ENCODE measurements around the gene AK8.

The AK8 gene

DNA sequence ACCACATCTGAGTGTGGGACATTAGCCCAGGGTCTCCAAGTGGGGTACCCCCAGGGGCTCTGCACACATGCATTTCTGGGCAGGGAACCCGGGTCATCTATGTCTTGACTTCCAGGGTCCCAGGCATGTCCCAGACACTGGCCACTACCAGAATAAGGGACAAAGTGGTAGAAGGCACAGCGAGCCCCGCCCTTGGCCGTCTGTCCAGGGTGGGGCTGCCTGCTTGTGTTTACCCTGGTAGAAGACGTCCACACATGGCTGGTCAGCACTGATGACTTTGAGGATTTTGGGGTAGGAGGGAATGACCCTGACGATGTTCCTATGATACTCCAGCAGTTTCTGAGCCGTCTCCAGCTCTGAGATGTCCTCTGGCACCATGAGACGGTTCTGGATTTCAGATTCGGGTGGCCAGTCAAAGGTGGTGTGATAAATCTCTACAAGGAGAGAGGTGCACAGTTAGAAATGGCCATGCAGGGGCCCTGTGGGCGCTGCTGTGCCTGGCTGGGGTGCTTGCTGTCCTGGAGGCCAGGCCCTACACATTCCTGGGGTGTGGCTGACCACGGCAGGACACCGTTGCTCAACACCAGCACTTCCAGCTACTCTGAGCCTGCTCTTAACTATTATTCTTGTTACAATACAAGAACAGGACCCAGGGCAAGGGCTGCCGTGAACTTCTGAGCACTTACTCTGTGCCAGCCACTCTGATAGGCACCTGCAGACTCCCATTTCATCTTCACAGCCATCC, 51.3 kb downstream of the AK8 start:
- DNase-seq (ENCODE audit: low read depth in 2 of 3, low spot score in 2 of 3): no peak

DNA sequence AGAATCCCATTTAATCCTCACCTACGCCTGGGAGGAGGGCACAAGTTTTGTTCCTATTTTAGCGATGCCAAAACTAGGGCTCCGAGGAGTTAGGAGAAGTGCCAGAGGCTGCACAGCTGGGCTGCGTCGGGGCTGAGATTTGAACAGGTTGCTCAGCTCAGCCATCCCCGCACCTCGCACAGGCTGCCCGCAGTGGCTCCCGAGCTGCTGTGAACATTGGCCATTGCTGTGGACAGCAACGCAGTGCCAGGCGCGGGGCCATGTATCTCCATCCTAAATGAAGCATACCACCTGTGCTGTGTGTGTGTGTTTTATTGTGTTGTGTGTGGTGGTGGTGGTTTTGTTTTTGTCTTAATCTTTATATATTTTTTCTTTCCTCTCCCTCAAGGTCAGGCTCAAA, 52.0 kb downstream of the AK8 start:
- no peak for DNase-seq (ENCODE audit: low read depth in 2 of 3, low spot score in 2 of 3)

DNA sequence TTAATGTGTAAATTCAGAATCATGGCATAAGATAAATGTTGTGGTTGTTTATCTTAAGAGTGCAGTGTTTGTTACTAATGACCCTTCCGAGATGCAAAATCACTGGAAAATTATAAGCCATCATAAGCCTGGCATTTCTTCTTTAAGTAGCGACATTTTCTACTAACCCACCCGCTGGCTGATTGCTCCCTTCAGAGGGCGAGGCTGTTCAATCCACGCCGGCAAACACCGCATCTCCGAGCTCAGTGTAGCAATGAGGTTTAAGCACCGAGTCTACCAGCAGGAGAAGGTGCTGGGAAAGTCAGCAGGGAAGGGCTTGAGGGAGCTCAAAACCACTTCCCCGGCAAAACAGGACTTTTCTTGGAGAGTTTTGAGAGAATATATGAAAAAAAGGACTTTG, 52.7 kb downstream of the AK8 start:
- no peak for DNase-seq (ENCODE audit: low read depth in 2 of 3, low spot score in 2 of 3)

DNA sequence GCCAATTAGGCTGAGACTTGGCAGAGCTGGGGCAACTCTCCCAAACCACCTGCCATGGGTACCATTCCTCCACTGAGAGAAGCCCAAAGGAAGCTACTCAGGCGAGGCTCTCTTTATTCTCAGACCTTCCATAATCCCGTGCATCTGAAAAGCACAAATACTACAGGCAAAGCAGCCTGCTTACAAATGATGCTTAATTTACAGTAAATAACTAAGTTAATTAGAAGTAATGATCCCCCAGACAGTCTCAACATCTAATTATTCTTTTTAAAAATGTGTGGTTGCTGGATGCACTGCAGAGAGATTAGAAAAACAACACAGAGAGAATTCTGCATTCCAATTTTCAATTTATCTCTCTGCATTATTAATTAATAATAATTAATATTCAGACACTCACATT, 53.1 kb downstream of the AK8 start:
- no peak for DNase-seq (ENCODE audit: low read depth in 2 of 3, low spot score in 2 of 3)

DNA sequence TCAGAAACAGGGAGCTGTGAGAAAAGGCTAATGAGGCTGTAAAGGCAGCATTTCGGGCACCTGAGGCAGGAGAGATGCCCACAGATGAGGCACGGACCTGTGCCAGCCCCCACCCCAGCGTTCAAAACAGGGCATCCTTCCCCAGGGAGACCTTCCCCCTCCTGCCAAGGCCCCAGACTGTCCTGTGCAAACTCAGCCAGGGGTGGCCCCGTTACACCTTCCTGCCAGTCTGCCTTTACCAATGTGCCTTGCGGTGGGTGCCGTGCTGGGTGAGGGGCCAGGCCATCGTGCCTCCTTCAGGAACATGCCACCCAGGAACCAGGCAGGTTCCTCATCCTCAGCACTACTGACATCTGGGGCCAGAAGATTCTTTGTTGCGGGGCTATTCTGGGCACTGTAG, 53.9 kb downstream of the AK8 start:
- no peak for DNase-seq (ENCODE audit: low read depth in 2 of 3, low spot score in 2 of 3)

DNA sequence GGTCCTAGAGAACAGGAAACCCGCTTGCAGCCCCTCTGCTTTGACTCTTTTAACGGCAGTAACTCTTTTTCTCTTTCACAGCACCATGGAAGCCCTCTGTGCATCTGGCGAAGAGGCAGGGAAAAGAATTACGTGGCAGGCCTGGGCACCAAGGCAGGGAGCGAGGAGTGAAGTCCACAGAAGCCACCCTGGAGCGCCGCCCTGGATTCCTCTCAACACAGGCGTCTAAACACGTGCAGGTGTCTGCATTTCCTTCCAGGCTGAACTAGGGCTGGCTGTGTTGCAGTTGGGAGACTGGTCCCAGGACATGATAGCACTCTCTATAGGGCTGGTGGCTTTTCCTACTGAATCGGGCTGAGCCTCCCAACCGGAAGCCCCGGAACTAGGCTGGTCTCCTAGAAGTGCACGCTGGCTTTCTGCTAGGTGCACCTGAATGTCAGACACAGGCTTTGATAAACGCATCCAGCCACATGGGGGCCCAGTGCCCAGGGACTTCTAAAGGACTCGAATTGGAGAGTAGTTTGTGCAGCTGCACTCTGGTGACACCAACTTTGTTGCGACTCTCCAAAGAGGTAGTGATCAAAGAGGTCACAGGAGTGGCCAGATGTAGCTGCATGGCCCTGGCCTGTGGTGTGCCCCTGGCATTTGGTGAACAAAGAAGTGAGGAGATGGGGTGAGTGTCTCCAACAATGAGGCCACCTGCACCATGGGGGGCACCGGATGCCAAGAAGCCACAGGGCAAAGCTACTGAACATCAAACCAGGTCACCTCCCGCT, 54.5 kb downstream of the AK8 start:
- no peak for DNase-seq (ENCODE audit: low read depth in 2 of 3, low spot score in 2 of 3)

DNA sequence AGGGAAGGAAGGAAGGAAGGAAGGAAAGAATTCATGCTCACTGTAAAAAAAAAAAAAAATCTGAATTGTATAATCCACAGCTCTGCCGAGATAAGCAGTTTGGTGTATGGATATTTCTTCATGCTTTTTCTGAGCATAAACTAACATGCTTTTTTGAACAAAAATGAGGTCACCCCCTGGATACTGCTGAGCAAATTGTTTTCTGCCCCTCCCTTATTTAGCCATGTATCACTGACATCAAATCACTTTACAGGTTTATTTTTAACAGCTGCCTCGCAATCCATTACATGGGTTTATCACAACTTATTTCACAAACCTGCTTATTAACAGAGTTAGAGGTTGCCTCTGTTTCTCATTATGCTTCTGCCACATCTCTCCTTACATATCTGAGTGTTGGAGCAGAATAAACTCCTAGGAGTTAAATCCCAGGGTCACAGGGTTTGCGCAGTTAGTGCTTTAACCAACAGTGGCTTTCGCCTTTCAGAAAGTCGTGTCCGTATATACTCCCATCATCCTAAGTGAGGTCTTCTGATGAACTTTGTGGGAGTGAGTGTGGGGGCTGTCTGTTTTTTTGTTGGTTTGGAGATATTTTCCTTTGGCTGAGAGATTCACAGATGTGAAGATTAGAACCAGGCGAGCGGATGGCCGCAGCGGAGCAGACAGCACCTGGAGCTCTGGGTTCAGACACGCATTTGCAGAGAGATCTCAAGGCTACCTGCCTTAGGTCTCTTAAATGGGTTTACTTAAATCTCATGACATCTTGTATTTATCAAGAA, 57.7 kb downstream of the AK8 start:
- no peak for DNase-seq (ENCODE audit: low read depth in 2 of 3, low spot score in 2 of 3)

DNA sequence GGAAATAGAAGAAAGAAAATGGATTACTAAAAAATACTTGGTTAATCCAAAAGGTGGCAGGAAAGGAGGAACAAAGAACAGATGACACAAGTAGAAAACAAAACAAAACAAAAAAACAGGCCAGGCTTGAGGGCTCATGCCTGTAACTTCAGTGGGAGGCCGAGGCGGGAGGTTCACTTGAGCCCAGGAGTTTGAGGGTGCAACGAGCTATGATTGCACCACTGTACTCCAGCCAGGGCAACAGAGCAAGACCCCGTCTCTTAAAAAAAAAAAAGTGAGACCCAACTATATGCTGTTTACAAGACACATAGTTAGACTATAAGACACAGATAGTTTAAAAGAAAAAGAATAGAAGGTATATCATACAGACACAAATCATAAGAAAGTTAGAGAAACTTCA, 59.5 kb downstream of the AK8 start:
- DNase-seq (ENCODE audit: low read depth in 2 of 3, low spot score in 2 of 3): no peak

DNA sequence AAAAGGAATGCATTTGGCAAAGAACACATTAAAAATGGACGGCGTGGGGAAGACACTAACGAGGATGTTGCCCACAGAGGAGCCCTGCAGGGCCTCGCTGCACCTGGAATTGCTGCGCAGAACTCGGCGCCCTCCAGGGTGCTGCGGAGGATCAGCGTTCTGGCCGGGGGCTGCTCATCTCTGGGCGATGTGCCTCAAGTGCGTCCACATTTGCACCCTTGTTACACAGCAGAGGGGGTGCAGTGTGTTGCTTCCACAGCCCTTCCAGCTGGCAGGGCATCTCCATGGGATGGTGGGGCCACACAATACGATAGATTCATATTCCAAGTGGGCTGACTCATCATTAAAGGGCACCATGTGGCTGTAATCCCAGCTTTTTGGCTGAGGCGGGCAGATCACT, 63.1 kb downstream of the AK8 start:
- no peak for DNase-seq (ENCODE audit: low read depth in 2 of 3, low spot score in 2 of 3)

DNA sequence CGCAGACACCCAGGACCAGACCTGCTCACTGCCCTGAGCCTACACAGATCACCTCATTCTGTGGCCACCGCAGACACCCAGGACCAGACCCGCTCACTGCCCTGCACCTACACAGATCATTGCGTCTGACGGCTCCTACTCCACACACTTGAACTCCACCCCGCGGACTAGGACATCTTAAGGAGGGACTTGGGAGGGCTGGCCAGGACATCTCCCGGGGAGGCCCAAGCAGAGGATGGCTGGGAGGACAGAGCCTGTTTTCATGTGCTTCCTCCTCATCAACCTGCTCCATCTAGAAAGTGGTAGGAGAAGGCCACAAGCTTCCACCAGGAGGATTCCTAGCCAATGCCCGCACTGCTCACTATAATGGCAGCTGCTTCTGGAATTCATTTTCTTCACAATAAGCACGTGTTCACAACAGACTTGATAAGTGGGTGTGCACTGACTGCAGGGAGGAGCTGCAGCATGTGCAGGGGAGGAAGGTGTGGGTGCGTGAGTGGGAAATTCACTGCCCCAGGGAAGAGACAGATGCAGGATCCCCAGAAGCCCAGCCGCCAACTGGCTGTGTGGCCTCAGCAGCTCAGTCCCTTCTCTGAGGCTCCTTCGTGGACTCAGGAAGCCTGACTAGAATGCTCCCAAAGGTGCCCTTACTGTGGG, 64.8 kb downstream of the AK8 start:
- DNase-seq (ENCODE audit: low read depth in 2 of 3, low spot score in 2 of 3): no peak

DNA sequence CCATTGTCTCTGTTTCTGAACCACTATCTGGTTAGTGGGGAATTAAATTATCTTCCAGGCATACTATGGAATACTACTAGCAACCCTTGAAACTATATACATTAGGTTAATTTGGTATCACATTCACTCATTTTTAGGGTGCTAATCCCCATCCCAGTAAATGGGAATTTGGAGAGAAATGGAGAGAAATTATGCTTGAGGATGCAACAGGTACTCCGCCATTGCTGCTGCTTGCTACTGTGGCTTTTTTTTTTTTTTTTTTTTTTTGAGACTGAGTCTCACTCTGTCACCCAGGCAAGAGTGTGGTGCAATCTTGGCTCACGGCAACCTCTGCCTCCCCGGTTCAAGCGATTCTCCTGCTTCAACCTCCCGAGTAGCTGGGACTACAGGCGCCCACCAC, 66.1 kb downstream of the AK8 start:
- no peak for DNase-seq (ENCODE audit: low read depth in 2 of 3, low spot score in 2 of 3)

DNA sequence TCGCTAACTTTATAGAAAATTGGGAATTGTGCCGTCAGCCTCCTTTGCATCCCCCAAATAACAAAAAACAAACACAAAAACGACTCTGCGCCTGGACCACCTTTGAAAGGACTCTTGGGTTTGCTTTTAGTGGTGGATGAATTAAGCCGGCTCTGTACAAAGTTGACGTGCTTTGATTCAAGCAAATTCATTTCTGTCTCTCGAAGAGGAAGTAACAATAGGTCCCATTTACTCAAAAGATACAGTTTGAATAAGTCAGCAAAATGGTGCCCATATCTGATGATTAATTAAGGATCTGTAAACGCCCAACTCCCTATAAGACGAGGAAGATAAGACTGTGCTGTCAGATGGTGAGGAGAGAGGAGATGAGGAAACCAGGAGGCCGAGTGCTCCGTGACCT, 67.8 kb downstream of the AK8 start:
- no peak for DNase-seq (ENCODE audit: low read depth in 2 of 3, low spot score in 2 of 3)

DNA sequence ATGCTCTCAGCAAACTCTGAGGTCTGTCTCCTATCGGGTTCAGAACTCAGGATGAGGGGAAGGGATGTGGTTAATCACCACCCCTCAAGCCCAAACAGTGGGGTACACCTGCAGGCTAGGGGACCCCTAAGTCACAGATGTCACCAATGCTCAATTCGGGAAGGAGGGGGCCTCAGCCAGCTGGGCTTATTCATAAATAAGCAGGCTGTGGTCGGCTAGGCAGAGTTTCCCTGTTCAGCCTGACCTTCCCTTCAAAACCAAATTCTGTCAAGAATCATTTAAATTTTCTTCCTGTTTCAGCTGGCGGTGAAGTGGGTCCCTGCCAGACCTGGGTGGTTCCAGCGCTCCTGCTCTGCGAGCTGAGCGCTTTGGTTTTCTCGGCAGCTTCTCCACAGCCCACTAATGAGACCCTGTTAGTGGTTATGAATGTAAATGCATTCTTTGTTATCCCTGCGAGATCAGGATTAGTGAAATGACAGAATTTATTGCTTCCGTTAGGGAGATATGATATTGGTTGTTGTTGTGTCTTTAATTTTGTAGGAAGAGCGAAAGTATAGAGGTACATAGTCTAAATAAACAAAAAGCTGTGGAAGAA, 68.3 kb downstream of the AK8 start:
- DNase-seq (ENCODE audit: low read depth in 2 of 3, low spot score in 2 of 3): no peak

DNA sequence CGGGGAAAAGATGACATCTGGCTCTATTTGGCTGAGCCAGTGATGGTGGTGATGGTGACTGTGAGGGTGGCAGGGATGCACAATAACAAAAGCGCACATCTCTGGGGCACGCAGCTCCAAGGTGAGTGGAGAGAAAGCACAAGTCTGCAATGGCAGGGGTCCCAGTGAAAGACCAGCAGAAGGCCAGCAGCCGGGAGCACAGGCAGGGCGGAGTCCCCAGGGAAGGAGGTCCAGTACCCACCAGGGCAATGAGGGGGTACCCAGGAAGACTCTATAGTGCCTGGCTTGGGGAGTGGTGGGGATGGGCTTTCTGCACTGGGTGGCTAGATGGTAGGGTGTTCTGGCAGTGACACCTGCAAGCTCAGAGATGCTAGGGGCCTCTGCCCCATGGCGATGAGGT, 69.4 kb downstream of the AK8 start:
- no peak for DNase-seq (ENCODE audit: low read depth in 2 of 3, low spot score in 2 of 3)

DNA sequence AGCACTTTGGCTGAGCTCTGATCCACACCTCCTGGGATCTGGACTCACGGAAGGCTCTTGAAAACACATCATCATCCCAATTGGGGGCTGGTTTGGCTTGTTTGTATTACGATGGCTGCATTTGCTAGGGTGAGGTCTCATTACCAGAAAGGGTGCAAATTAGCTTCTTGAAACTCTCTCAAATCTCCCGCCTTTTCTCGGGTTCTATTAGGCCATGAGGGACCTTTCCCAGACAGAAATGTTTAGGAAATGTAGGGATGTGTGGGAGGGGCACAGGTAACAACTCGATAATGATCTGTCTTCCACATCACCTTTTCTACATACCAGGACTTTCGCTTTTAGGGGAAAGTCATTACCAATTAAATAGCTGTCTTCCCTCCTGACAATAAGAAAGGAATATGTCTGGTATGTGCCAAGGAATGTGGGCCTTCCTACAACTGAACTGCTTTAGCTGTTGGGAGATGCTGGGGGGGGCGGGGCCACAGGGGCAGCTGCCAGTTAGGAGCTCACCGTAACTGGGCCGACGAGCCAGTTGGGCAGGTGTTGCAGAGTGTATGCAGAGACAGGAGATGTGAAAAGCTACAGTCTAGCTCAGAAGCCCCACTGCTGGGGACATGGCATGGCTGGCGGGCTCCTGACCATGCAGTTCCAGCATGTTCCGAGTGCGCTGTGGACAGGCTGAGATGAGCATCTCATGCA, 71.2 kb downstream of the AK8 start:
- DNase-seq (ENCODE audit: low read depth in 2 of 3, low spot score in 2 of 3): no peak

DNA sequence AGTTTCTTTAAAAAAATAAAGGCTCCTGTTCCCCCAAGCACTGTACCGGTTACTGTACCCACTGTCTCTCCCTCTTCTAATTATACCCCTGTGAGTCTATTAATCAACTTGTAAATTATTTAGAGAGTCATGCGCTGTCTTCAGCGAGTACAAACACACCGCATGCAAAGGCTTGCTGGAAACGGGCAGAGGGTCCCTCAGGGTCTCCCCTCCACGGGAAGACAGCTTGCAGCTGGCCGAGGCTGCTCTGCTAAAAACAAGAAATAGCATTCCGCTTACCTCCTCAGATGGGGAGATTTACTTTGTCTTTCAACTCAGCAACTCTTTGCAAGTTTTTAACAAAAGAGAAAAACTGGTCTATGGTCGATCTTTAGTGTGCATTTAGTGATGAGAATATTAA, 71.8 kb downstream of the AK8 start:
- DNase-seq (ENCODE audit: low read depth in 2 of 3, low spot score in 2 of 3): no peak

DNA sequence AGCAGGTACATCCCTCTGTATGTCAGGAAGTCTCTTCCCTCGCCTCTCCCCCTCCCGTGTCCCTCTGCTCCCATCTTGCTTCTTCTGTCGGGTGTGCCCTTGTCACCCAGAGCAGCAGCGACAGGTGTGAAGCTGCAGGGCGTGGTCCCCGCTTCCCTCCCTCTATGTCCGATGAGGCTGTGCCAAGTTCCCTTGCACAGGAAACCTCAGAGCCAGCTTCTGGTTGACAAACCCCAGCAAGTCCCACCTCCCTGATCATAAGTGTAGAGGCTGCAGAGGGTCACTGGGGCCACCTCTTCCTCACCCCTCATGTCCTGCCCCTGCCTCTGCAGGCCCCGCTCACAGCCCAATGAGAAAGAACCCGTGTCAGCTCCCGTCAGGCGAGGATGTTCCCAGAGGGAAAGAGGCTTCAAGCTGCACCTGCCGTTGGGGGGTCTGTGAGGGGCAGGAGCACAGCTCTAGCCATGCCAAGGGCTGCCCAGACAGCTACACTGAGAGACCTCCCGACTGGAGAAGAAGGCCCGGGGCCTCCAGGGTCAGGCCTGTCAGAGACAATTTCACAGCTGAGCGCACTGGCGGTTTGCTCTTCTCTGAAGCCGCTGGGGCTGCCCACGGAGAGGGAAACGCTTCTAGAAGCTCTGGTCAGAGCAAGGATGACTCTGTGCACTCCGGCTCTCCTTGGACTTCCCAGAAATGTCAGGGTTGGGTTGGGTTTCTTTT, 73.3 kb downstream of the AK8 start:
- no peak for DNase-seq (ENCODE audit: low read depth in 2 of 3, low spot score in 2 of 3)

DNA sequence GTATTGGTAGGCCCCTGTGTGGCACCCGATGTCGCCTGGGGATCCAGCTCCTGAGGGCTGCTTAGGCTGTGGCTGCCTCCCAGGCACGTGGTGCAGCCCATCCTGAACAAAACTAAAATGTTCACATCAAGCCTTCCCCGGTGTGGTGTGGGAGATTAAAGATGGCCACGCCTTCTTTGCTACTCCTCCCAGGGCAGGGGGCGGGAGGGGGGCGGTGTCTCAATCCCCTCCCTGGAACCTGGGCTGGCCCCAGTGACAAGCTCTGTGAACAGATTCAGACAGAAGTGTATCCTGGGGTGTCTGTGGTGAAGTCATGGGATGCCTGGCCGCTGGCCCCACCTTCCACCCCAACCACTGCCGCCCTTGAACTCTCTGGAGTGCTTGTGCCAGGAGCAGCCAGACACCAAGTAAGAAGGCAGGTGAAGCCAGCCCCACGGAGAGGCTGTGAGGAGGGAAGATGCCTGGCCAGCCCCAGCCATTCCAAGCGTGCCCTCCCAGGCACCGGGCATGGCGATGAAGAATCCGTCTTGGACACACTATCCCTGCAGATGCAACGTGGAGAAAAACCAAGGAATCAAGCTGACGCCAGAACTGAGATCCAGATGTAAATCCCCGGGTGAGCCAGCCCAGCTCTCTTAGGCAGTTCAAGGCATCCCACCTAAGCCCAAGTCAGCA, 75.8 kb downstream of the AK8 start:
- no peak for DNase-seq (ENCODE audit: low read depth in 2 of 3, low spot score in 2 of 3)

DNA sequence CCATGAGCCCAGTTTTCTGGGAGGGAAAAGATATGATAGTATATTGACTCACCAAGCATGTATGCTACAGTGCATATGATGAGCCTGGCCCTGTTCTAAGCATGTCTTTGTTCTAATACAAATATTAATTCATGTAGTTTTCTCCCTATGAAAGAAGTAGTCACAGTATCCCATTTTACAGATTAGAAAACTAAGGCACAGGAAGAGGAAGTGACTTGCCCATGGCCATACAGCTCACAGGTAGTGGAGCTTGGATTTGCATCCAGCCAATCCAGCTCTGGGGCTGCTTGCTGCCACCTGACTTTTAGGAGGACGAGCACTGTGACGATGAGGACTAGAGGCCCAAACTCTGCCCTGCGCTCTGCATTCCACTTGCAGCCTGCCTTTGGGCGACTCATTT, 76.4 kb downstream of the AK8 start:
- DNase-seq (ENCODE audit: low read depth in 2 of 3, low spot score in 2 of 3): no peak
